Stimulated activated CD4-positive, alpha-beta T cell treated with anti-CD3 and anti-CD28 coated beads, Interleukin-4, amount 100 ng/mL, for 48 hours (primary cell): ENCODE measurements around the gene KLHL18.
A peak's percentile ranks its signal among the peaks of the same experiment; 100 is the strongest.
"Not testable (repeated sequence)": the region's sequence is repeated elsewhere in the genome, so short reads cannot be mapped to it uniquely, and the experiment has no call there.

Experiments
- DNase-seq, 2 donors: peaks; one replicate each; pipeline ENCODE4 v3.0.0-alpha.2; 2020; ENCODE audit warnings: low read depth in 2 of 2

KLHL18 gene

DNA sequence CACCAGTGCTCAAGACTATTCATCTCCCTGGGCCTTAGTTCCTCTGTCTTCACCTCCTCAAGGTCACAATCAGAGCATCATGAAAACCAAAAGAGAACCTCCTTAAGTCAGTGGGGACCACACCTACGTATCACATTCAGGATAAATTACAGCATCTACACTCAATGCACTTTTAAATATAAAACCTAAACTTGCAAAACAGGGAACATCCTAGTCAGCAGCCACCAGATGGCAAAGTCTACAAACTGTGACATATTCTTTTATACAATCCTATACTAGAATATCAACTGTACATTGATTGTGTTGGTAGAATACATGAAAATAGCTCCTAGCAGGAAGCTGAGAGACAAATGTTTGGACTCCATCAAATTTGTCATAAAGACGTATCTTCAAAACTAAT is 8.1 kb upstream of the KLHL18 start:
- DNase-seq = no peak

DNA sequence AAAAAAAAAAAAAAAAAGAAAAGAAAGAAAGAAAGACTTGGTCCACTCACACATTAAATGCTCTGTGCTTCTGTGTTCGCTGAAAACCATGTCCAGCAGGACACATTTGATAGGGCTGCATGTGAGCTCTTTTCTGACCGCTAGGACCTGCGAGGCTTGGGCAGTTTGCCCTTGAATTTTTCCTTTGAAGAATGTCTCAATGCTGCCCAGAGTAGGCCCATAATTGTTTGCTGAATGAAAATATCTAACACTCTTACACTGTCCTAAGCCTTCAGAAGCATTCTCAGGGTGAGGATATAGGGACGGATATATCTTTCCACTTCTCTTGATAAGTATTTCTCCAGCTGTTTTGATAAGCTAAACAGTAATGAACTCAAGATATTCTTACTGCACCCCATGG is 6.2 kb upstream of the KLHL18 start:
- no peak for DNase-seq

- DNase-seq = no peak
These were observed 2.2 kb upstream of the KLHL18 start for GRCh38 chr3:47280519-47280918.

- DNase-seq = no peak
These were observed 421 bp downstream of the KLHL18 start for GRCh38 chr3:47283193-47283537.

DNA sequence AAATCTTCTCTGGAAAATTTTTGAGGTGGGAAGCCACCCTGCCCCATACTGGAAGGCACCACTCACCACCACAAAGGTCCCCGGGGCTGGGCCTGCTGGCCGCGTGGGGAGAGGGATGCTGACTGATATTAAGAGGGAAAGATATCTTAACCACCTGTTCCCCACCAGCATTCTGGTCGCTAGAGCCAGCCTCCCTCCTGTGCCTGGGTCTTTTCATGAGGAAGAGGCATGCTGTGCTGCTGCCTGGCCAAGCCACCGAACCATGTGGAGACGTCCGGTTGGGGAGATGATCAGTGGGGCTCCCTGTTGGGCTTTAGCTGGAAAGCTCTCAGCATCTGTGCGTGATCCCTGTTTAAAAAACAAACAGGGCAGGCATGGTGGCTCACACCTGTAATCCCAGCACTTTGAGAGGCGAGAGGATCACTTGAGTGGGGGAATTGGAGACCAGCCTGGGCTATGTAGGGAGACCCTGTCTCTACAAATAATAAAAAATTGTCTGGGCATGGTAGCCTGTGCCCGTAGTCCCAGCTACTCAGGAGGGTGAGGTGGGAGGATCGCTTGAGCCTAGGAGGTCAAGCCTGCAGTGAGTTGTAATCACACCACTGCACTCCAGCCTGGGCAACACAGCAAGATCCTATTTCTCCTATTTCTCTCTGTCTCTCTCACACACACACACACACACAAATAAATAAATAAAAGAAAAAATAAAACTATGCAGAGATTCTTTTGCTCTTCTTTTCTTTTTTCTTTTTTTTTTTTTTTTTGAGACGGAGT is 1.0 kb downstream of the KLHL18 start:
- peak in 1 of 2 donors; percentile 30 for DNase-seq

DNA sequence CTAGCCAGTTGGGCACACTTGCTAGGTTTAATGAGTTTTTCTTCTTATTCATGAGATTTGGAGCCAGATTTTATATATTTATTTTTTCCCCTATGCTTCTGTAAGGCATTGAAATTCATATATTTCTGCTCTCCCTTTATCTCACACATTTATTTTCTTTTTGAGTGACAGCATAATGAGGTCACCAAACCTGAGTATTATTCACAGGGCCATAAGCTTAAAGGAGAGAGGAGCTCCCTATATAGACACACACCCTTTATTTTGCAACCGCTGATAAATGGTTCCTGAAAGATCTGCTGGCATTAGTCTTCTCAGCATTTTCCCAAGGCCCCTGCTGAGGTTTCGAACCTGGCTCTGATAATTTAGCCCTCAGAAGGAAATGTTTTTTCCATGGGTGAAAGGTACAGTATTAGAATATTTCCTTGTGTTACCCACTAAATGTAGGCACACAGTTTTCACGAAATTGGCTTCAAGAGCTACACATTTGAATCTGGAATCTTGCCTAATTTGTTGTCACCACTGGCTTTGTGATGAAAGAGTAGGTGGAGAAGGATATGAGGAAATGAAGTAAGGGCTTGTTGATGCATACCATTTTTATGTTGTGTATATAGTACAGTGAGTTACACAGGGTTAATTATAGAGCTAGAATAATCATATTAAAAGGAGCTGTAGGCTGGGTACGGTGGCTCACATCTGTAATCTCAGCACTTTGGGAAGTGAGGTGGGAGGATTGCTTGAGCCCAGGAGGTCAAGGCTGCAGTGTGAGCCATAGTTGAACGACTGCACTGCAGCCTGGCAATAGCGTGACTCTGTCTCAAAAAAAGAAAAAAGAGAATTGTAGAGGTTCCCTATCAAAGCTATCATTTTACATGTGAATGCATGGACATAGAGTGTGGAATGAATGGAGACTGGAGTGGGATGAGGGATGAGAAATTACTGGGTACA is 6.5 kb downstream of the KLHL18 start:
- no peak for DNase-seq

DNA sequence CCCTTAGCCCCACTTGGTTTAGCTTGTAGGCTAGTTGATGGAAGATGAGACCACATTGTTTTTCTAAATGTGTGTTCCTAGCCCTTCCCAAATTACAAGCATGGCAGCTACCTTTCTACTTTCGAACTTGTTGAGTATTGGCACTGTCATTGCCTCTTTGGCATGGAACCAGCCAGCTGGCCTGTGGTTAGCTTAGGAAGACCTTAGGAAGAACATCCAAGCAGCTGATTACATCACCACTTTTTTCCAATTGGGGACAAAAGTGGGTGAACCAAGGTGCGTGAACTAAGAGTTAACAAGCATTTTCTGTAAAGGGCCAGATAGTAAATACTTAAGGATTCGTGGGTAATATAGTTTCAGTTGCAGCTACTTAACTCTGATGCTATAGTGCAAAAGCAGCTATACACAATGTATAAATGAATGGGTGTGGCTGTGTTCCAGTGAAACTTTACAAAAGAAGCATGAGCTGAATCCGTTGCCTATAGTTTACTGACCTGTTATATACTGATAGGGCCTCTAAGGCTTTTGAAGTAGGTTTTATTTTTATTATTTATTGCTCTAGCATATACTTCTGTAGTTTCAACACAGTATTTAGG is 8.5 kb downstream of the KLHL18 start:
- DNase-seq = no peak

DNA sequence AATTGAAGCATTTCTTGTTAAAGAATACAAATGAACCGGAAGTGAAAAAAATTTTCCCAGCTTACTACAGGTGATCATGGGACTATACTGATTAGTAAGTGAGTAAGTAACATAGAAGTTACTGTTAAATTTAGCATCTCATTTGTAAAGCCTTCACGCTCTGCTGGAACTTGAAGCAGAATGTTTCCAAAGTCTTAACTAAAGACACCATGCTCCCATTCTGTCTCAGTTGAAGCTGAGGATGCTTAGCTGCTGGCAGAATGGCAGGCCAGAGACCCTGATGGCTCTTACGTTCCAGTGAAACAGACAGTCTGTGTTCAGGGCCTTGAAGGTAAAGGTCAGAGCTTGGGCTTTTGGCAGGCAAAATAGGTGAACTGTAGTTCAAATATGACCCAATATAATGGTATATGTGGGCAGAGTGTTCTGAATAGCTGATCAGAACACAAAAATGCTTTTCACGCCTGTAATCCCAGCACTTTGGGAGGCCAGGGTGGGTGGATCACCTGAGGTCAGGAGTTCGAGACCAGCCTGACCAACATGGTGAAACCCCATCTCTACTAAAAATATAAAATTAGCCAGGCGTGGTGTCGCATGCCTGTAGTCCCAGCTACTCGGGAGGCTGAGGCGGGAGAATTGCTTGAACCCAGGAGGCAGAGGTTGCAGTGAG is 9.1 kb downstream of the KLHL18 start:
- not testable (repeated sequence) for DNase-seq

DNA sequence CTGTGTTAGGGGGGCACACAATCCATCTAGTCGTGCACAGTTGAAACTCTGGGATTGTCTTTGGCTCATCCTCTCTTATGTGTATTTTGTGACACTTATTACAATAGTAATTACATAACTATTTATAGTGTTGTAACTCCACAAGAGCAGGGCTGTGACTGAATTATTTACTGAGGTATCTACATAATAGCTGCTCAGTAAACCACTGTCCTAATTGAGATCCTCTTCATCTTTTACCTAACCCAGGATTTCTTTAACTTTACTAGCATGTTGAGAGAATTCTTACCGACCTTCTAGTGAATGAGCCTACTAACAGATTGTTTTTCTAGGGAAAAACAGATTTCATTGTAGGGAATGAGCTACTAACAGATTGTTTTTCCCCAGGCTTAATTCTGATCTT is 11.1 kb downstream of the KLHL18 start:
- no peak for DNase-seq

GRCh38 chr3:47294392-47294791 is 11.6 kb downstream of the KLHL18 start:
- DNase-seq = no peak

DNA sequence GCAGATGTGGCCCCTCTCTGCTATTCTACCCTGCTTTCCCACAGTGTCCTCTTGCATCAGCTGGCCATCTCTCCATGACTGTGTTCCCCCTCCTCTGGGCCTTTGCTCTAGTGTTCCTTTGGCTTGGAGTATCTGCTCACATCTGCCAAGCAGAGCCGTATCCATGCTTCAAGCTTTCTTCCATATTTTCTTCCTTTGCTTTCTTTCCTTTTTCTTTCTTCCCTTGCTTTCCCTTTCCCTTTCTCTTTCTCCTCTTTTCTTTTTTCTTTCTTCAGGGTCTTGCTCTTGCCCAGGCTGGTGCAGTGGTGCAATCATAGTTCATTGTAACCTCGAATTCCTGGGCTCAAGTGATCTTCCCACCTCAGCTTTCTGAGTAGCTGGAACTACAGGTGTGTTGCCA is 12.6 kb downstream of the KLHL18 start:
- no peak for DNase-seq

DNA sequence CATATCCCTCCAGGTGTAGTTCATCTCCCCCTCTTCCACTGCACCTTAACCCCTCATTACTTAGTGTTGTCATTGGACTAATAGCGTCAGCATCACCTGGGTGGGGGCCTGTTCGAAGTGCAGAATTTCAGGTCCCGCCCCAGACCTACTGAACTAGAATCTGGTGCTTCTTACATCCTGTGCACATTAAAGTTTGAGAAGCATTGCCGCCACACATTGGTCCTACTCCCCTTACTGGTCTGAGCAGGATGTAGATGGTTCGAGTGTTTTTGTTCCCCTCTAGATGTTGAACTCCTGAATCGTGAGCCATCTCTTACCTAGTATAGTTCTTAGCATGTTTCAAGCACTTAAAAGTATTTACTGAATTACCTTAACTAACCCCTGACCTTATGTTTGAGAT is 13.2 kb downstream of the KLHL18 start:
- DNase-seq = no peak

DNA sequence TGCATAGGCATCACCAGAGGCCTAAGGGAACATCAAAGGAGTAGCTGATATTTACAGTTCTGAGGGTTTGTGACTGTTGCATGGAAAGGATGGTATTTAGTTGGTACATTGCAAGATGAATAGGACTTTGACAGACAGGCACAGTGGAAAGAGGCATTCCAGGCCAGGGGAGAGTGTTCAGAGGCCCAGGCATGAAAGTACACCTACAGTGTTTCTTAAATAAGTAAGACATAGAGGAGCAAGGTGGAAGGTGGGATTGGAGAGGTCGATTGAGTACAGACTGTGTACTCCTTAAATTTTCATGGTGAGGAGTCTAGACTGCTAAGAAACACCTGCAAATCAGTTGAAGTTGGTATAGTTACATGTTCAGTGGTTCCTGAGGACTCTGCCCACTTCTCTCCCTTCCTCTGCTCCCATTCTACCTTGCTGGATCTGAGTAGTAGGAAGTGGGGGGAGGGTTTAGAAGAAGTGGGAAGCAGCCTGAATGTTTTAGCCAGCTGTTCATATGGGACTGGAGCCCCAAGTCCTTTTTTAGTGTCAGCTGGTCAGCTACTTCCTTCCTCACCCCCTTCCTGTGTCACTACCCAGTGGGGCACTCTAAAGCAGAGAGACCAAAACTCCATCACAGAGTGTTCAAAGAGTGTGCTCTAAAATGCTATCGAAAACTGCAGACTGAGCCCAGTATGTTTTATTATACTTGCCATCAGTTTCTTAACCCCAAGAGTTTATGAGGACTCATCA is 14.0 kb downstream of the KLHL18 start:
- no peak for DNase-seq

GRCh38 chr3:47298439-47298838 is 15.7 kb downstream of the KLHL18 start:
- DNase-seq = no peak

DNA sequence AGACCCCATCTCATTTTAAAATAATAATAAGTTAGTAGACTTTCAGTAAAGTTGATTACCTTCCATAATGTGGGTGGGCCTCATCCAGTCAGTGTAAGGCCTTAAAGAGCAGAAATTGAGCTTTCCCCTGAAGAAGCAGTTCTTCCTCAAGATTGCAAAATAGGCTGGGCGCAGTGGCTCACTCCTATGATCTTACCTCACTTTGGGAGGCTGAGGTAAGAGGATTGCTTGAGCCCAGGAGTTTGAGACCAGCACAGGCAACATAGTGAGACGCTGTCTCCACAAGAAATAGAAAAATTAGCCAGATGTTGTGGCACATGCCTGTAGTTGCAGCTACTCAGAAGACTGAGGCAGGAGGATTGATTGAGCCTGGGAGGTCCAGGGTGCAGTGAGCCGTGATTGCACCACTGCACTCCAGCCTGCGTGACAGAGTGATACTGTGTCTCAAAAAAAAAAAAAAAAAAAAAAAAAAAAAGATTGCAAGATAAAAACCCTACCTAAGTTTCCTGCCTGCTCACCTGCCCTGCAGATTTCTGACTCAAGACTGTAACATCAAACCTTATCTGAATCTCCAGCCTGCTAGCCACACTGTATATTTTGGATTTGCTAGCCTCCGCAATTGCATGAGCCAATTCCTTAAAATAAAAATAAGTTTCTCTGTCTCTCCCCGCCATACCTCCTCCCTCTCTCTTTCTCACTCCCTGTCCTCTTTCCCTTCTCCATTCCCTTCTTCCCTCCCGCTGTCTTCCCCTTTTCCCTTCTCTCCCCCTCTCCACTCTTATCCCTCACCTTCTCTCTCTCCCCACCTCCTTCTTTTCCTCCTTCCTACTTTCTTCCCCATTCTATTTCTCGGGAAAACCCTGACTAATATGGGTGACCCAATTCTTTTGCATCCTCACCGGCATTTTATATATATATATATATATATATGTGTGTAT is 16.9 kb downstream of the KLHL18 start:
- DNase-seq = no peak

- no peak for DNase-seq
These were observed 18.7 kb downstream of the KLHL18 start for GRCh38 chr3:47301456-47301855.

- DNase-seq = no peak
These were observed 23.3 kb downstream of the KLHL18 start for GRCh38 chr3:47306022-47306421.

DNA sequence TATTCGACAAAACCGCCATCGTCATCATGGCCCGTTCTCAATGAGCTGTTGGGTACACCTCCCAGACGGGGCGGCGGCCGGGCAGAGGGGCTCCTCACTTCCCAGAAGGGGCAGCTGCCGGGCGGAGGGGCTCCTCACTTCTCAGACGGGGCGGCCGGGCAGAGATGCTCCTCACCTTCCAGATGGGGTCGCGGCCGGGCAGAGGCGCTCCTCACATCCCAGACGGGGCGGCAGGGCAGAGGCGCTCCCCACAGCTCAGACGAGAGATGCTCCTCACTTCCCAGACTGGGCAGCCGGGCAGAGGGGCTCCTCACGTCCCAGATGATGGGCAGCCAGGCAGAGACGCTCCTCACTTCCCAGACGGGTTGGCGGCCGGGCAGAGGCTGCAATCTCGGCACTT is 26.5 kb downstream of the KLHL18 start:
- DNase-seq = not testable (repeated sequence)

- no peak for DNase-seq
These were observed 27.6 kb downstream of the KLHL18 start for GRCh38 chr3:47310391-47310790.

DNA sequence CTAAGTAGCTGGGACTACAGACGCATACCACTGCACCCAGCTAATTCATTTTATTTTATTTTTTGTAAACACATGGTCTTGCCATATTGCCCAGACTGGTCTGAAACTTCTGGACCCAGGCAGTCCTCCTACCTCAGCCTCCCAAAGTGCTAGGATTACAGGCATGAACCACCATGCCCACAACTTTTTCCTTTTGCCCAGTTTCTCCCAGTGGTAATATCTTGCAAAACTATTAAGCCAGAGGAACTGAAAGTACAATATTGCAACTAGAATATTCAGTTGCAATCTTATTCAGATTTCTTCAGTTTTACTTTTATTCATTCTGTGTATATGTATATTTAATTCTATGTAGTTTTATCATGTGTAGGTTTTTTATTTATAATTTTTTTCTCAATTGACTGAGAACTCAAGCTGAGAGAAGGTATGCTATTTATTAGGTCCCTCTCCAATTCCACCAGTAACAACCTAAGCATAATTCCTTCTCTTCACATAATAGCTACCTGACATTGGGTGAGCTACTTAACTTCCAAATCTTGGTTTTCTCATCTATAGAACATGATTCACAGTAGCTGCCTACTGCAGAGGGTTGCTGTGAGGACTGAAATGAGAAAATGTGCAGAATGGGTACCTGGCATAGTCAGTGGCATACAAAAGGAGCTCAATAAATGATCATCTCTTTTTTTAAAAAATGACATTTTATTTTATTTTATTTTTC is 30.8 kb downstream of the KLHL18 start:
- no peak for DNase-seq
